Measurements from ENCODE around the gene TMPRSS2.

TMPRSS2 gene

DNA sequence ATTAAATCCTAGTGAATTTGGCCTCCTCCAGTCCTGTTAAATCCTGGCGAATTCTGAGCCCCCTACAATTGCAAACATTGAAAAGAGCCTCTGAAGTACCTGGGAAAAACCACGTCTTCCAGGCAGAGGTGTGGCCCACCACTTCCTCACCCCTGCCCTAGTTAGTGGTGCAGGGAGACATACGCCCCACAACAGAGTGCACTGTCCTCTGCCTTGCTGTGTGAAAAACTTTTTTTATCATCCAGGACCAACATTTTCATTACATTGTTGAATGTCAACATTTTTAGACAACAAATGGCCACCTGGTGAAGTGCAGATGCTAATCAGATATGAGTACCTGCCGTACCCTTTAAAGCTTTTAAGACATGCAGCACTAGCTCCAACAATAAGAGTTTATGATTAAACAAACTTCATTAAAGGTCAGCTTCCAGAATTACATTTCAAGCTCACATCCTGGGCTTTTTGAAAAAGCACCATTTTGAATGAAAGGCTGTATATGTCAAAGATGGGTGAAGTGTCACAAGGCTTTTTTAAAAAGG is 13.6 kb upstream of the TMPRSS2 start:
- CTCF ChIA-PET: no interaction called here
- no peak for DNase-seq
- H3K36me3 Mint-ChIP-seq: no peaks in the 10 kb centered on the region
- no peak overlapping the region for H3K27ac Mint-ChIP-seq
- no peaks in the 10 kb centered on the region for H3K9me3 Mint-ChIP-seq
- peaks cover 15% of the 10 kb centered on the region for H3K27me3 Mint-ChIP-seq
- no peak overlapping the region for H3K4me3 Mint-ChIP-seq
- peaks cover 9% of the 10 kb centered on the region for H3K4me1 Mint-ChIP-seq

DNA sequence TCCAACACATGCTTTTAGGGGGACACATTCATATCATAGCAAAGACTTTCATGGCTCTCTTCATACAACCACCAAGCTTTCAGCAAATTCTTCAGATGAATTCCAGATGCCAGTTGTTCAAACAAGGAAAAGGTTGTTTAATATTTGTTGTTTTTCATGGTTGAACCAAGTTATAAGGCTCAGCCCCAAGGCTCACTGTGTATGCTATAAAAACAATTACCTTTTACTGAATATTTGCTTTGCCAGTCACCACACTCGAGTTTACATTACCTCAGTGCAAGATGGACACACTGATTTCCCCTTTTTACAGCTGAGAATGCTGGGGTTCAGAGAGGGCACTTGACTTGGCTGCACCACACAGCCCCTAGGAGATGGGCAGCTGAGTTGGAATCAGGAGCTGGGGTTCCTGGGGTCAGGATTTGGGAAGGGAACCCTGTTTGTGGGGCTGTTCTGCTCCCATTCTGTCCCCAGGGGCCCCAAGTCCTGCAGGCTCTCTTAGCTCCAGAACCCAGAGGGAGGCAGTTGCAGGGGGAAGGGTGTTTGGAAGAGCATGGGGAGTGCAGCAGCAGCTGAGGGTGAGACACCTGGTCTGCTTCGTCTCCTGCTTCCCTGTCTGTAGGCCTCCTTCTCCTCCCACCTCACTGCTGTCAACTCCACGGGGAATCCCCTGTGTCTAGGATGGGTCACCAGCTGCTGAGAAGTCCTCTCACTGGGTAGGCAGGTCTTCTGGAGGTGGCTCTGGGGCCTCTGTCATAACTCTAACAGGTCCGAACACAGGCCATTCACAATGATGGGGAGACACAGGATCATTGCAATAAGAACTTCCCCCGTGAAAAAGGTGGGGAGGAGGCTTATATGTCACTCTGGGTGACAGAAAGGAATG is 12.8 kb upstream of the TMPRSS2 start:
- CTCF ChIA-PET: interaction anchor here (0.7 kb wide), 1 partner anchor 10 kb away, joined by 3 read pairs; no protein-coding TSS in a partner anchor
- Mint-ChIP-seq H3K27ac (no peak overlapping the region), H3K27me3 (peaks cover 12% of the 10 kb centered on the region), H3K9me3 (no peaks in the 10 kb centered on the region), H3K4me1 (peaks cover 9% of the 10 kb centered on the region), H3K4me3 (no peak overlapping the region), H3K36me3 (no peaks in the 10 kb centered on the region)
- DNase-seq: no peak

DNA sequence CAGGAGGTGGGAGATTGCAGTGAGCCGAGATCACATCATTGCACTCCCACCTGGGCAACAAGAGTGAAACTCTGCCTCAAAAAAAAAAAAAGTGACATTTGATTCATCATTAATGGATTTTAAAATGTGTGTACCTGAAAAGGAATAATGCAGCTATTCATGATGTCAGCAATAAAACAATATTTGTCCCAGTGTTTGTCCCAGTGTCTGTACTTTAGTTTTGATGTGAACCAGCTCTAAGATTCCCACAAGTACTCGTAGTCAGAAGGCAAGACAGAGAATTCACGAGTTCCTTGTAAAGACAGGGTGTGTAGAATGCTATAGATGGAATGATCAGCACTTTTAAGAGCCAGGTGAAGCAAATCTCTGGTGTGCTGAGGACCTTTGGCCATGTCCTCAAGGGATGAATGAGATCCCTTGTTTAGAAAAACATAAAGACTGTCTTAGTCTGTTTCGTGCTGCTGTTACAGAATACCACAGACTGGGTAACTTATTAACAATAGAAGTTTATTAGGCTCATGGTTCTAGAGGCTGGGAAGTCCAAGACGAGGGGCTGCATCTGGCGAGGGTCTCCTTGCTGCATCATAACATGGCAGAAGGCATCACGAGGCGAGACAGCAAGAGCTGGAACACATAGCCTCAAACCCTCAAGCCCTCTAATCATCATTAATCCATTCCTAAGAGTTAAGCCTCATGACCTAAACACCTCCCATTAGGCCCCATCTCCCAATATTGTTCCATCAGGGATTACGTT is 12.0 kb upstream of the TMPRSS2 start:
- Mint-ChIP-seq H3K9me3 (no peaks in the 10 kb centered on the region), H3K27me3 (peaks cover 12% of the 10 kb centered on the region), H3K36me3 (no peaks in the 10 kb centered on the region), H3K4me1 (peaks cover 9% of the 10 kb centered on the region), H3K4me3 (no peak overlapping the region), H3K27ac (no peak overlapping the region)
- no peak for DNase-seq
- CTCF ChIA-PET: interaction anchor here (0.6 to 0.7 kb wide), 2 partner anchors 9 to 300 kb away, joined by 3 to 4 read pairs; no protein-coding TSS in a partner anchor

DNA sequence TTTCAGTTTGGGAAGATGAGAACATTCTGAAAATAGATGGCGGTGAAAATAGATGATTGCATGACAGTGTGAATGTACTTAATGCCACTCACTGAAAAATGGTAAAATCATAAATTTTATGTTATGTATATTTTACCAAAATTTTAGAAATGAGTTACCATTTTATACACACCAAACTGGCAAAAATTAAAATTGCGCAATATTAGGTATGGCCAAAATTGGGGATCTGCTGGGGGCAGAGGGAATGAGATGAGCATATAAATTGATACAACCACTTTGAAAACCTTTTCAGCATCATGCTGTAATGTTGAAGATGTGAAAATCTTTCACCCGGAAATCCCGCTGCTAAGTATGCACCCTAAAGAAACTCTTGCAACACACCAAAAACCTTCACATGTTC is 10.8 kb upstream of the TMPRSS2 start:
- Mint-ChIP-seq H3K4me3 (no peak overlapping the region), H3K27ac (no peak overlapping the region), H3K9me3 (no peaks in the 10 kb centered on the region), H3K27me3 (peaks cover 12% of the 10 kb centered on the region), H3K36me3 (no peaks in the 10 kb centered on the region), H3K4me1 (peaks cover 9% of the 10 kb centered on the region)
- CTCF ChIA-PET: no interaction called here
- DNase-seq: no peak

DNA sequence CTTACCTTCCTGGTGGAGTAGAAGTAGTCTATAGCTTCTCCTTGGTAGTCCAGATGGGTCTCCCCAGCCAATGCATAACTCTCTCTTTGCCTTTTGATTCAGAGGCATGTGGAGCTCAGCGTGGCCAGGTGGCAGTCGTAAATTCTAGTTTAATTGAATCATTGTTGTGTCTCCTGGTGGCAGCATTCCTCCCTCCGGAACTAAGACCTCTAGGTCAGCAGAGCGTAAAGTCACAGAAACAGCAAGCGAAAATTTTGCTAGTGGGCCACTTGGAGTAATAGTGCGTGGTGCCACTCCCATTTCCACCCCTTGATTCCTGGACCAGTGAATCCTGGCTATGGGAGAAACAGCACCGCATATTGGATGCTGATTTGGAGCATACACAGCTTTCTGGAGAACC is 3.9 kb upstream of the TMPRSS2 start:
- Mint-ChIP-seq H3K27me3 (peaks cover 45% of the 10 kb centered on the region), H3K9me3 (no peaks in the 10 kb centered on the region), H3K36me3 (no peaks in the 10 kb centered on the region), H3K4me1 (no peaks in the 10 kb centered on the region), H3K4me3 (no peak overlapping the region), H3K27ac (no peak overlapping the region)
- DNase-seq: no peak
- CTCF ChIA-PET: no interaction called here

DNA sequence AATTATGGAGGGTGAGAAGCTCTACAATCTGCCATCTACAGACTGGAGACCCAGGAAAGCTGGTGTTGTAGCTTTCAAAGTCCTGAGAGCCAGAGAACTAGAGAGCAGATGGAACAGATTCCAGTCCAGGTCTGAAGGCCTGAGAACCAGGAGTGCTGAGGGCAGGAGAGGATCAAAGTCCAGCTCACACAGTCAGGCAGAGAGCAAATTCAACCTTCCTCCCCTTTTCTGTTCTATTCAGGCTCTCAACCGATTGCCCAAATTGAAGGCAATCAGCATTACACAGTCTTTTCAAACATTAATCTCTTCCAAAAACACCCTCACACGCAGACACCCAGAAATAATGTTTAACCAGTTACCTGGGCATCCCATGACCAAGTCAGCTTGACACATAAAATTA is 2.5 kb upstream of the TMPRSS2 start:
- Mint-ChIP-seq H3K4me3 (no peak overlapping the region), H3K9me3 (no peaks in the 10 kb centered on the region), H3K27me3 (peaks cover 59% of the 10 kb centered on the region), H3K27ac (no peak overlapping the region), H3K4me1 (no peaks in the 10 kb centered on the region), H3K36me3 (no peaks in the 10 kb centered on the region)
- CTCF ChIA-PET: interaction anchor here (1.0 kb wide), 1 partner anchor 10 kb away, joined by 3 read pairs; no protein-coding TSS in a partner anchor
- no peak for DNase-seq

DNA sequence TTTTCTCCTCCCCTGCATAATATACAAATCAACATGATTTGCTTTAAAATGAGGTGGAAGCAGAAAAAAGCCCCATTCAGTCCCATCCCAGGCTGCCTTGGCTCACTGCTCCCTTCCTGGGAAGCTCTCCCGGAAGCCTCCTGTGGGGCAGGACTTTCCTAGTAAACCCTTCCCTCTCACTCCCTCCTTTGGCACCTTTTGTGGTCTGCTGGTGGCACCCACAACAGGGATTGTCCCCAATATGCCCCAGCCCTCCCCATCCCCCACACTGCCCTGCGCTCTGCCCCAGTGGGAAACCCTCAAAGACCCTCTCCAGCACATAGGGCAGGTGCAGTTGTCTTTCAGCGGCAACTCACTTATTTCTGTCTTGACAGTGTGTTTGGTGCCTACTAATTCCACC is 1.8 kb upstream of the TMPRSS2 start:
- H3K9me3 Mint-ChIP-seq: no peaks in the 10 kb centered on the region
- no peak for DNase-seq
- no peak overlapping the region for H3K4me3 Mint-ChIP-seq
- H3K27ac Mint-ChIP-seq: no peak overlapping the region
- CTCF ChIA-PET: no interaction called here
- H3K27me3 Mint-ChIP-seq: peaks cover 67% of the 10 kb centered on the region
- H3K4me1 Mint-ChIP-seq: no peaks in the 10 kb centered on the region
- H3K36me3 Mint-ChIP-seq: no peaks in the 10 kb centered on the region

DNA sequence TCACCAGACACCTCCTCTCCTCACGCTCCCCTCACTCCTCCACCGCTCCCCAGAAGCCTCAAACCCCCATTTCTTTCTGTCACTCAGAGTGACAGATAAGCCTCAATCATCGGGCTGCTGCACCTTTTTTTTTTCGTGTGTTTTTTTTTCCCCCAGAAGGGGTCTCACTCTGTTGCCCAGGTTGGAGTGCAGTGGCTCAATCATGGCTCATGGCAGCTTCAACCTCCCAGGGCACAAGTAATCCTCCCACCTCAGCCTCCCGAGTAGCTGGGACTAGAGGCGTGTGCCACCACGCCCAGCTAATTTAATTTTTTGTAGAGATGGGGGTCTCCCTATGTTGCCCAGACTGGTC is 1.2 kb upstream of the TMPRSS2 start:
- peaks cover 3% of the 10 kb centered on the region for H3K4me1 Mint-ChIP-seq
- DNase-seq: no peak
- no peaks in the 10 kb centered on the region for H3K36me3 Mint-ChIP-seq
- no peak overlapping the region for H3K4me3 Mint-ChIP-seq
- CTCF ChIA-PET: no interaction called here
- H3K27me3 Mint-ChIP-seq: peaks cover 73% of the 10 kb centered on the region
- H3K27ac Mint-ChIP-seq: no peak overlapping the region
- H3K9me3 Mint-ChIP-seq: no peaks in the 10 kb centered on the region

DNA sequence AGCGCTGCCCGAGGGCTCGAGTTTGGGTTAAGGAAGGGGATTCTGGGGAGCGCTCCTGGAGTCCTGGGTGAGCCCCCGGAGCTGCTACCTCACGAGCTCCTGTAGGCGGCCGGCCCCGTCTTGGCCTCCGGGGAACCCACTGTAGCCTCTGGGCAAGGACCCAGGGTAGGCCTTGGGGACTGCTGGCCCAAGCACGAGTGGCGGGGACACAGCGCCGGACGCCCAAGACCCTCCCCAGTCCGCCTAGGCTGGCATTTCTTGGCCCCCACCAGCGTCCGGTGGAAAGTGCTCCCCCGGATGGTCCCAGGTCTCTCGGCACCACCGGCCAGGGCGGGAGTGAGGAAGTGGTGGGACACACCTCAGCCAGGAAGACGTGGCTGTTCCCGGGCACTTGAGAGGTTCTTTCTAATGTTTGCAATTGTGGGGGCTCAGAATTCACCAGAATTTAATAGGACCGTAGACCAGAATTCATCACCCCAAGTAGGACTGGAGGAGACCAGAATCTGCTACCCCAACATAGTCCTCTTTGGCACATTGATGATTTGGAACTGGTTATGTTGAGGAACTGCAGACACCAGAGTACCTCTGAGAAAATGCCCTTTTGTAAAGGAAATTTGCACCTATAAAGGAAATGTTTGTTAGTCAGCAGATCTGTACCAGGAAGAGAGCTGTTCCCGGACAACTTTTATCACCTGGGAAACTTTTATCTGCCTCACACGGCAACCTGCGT is 622 bp upstream of the TMPRSS2 start:
- Mint-ChIP-seq H3K9me3 (no peaks in the 10 kb centered on the region), H3K4me1 (peaks cover 6% of the 10 kb centered on the region), H3K4me3 (no peak overlapping the region), H3K36me3 (no peaks in the 10 kb centered on the region), H3K27me3 (peaks cover 78% of the 10 kb centered on the region), H3K27ac (no peak overlapping the region)
- CTCF ChIA-PET: no interaction called here
- no peak for DNase-seq

DNA sequence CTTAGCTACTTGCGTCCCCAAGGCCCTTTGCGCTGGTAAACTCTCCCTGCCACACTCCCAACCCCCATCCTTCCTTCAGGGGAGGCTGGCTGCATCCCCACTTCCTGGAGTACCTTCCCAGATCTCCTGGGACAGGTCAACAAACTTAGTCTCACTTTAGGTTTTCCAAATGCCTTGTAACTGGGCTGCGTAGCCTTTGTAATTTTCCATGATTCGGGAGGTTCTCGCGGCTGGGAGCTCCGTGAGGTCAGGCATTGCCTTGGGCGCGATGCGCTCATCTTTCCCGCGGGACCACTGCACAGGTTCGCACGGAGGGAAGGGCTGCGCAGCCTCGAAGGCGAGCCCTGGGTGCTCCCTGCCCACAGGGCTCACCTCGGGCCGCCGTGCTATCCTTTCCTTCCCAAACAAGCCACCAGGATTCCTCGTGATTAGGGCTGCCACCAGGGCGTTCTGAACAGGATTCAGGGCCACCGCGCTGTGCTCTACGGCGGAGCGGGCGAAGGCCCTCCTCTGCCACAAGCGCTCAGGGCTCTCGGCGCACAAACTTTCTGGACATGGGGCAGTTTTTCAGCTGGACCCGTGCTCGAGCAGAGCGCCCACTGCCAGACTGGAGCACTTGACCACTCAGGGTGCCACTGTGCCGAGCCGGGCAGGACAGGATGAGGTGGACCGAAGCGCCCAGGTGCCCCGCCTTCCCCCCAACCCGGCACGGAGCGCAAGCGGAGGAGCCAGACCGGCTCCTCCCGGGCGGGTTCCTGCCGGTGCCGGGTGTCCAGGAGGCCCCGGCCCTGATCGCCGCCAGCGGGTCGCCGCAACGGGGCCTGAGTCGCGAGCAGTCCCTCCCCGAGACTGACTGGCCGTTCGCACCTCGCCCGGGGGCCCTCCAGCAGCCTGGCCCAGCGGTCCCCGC is 1.1 kb downstream of the TMPRSS2 start:
- Mint-ChIP-seq H3K27me3 (peaks cover 80% of the 10 kb centered on the region), H3K4me1 (peaks cover 6% of the 10 kb centered on the region), H3K36me3 (no peaks in the 10 kb centered on the region), H3K27ac (no peak overlapping the region), H3K9me3 (no peaks in the 10 kb centered on the region), H3K4me3 (no peak overlapping the region)
- no peak for DNase-seq
- CTCF ChIA-PET: interaction anchor here (1.3 kb wide), 1 partner anchor 224 kb away, joined by 7 read pairs; no protein-coding TSS in a partner anchor

DNA sequence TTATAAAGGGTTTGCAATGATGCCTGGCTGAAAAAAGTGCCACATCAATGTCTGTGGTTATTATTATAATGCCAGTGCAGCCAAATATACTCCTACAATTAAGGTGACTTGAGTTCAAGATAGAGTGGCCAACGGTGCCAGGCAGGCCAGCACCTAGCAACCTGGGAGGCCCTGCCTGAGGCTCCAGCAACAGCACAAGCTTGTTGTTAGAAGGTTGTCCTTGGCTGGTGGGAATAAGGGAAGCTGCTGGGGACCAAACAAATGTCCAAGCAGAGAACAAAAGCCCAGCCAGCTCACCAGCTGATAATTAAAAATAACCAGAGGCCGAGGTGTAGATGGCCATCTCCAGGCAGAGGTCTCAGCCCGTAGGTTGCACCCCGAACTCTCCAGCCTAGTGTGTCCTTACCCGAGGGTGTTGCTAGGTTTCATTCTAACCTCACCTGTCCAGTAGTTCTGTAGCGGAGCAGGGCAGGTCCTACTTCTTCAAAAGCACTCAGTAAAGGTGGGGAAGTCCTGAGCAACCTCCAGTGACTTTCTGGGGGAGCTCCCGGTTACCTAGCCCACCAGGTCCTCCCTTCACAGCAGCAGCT is 1.9 kb downstream of the TMPRSS2 start:
- Mint-ChIP-seq H3K4me3 (no peak overlapping the region), H3K9me3 (no peaks in the 10 kb centered on the region), H3K27me3 (peaks cover 77% of the 10 kb centered on the region), H3K27ac (no peak overlapping the region), H3K36me3 (no peaks in the 10 kb centered on the region), H3K4me1 (peaks cover 6% of the 10 kb centered on the region)
- CTCF ChIA-PET: interaction anchor here (1.3 kb wide), 1 partner anchor 223 kb away, joined by 7 read pairs; no protein-coding TSS in a partner anchor
- no peak for DNase-seq

DNA sequence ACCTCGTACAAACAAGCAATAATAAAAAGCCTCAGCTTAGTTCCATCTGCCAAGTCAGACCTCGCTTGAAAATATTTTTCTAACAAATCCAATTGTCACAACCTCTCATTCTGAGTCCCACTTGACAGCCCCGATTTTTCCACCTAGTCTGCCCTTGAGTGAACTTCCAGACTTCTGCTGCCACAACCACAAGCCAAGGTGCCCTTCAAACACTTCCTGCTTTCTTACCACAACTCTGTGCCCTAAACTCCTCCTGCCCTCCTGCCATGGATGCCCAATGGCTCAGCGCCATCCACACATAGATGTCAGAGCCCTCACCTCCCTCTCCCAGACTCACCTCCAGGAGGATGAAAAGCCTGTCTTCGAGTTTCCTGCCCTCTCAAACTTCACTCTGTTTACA is 3.9 kb downstream of the TMPRSS2 start:
- H3K4me1 Mint-ChIP-seq: peaks cover 6% of the 10 kb centered on the region
- DNase-seq: no peak
- no peaks in the 10 kb centered on the region for H3K36me3 Mint-ChIP-seq
- CTCF ChIA-PET: no interaction called here
- no peaks in the 10 kb centered on the region for H3K9me3 Mint-ChIP-seq
- no peak overlapping the region for H3K27ac Mint-ChIP-seq
- H3K27me3 Mint-ChIP-seq: peaks cover 60% of the 10 kb centered on the region
- H3K4me3 Mint-ChIP-seq: no peak overlapping the region

DNA sequence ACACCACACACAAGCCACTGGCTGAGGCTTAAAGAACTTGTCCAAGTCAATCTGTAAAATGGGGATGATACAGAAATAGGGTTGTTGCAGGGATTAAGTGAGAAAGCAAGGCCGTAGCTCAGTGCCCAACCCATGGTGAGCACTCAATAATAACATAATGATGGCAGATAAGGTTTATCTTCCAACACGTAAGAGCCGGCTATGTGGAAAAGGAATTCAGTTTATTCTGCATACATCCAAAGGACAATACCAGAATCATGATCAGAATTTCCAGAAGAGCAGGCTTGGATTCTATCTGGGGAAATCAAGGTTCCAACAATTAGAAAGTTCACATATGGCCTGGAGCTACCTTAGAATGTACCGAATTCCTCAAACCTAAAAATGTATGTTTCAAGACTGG is 4.6 kb downstream of the TMPRSS2 start:
- H3K4me3 Mint-ChIP-seq: no peak overlapping the region
- H3K36me3 Mint-ChIP-seq: no peaks in the 10 kb centered on the region
- no peaks in the 10 kb centered on the region for H3K9me3 Mint-ChIP-seq
- peaks cover 58% of the 10 kb centered on the region for H3K27me3 Mint-ChIP-seq
- H3K27ac Mint-ChIP-seq: no peak overlapping the region
- CTCF ChIA-PET: no interaction called here
- H3K4me1 Mint-ChIP-seq: peaks cover 6% of the 10 kb centered on the region
- DNase-seq: no peak

Measured in activated naive CD4-positive, alpha-beta T cell treated with anti-CD3 and anti-CD28 coated beads, Interleukin-2, amount 10 ng/mL, durations not matched to agents 7 days and 5 days (primary cell).